Uterus (tissue), 2 donors: ENCODE results near the gene ATP6AP1.

Experiments used
- CTCF ChIP-seq, 4 experiments: fragments of 200-600 bp in 2 of 4; fragments of 450-650 bp in 2 of 4; sonication (generic) in 2 of 4; IDR thresholded peaks; one replicate each; pipeline ENCODE4 v1.5.1; 2016 to 2019; ENCODE audit warnings: antibody characterized with exemption in 4 of 4, mild to moderate bottlenecking in 2 of 4, moderate library complexity in 1 of 4
- POLR2A ChIP-seq, 2 donors: fragments of 450-650 bp; IDR thresholded peaks; one replicate each; pipeline ENCODE4 v1.6.1; 2016; ENCODE audit warnings: antibody characterized with exemption in 2 of 2, mild to moderate bottlenecking in 1 of 2, moderate library complexity in 1 of 2

GRCh38 chrX:154466907-154467306, 38.4 kb downstream of the ATP6AP1 start:
- no peak for TF ChIP-seq CTCF (IDR thresholded peaks at IDR 0.05)
- no peak for TF ChIP-seq POLR2A (IDR thresholded peaks at IDR 0.05)
